Cardiac septum (tissue), 1 donor: ENCODE measurements around the gene PGAP2. TPM values are rescaled to one million over a fixed set of nuclear protein-coding genes. Genes with fewer than 3 reads are reported as not detected.
"Not testable (repeated sequence)": the region's sequence is repeated elsewhere in the genome, so short reads cannot be mapped to it uniquely, and the experiment has no call there.

Experiments used
- DNase-seq: peaks from one replicate; pipeline ENCODE4 v3.0.0-alpha.2; 2020; ENCODE audit warnings: low spot score
- intact Hi-C: fragments of 100-400 bp; cut with DNase I; formaldehyde crosslinking; loops from one replicate; pipeline ENCODE4 v1.14.0; 2022
- long read RNA-seq: library from polyadenylated mRNA; unstranded; transcript quantifications from one replicate; pipeline ENCODE4 v2.0.0, GENCODE V29; 2021
- total RNA-seq: library from RNA; stranded (reverse); fragmentation: NEBNext Ultra II Directional; extraction: Animal tissue kit (Norgen Biotek cat#: 25700); gene quantifications from one replicate; pipeline ENCODE4 v1.2.1, GENCODE V29; 2021
- donor health status: DM: no; HTN: no; CAD: no.

The PGAP2 gene
- total RNA-seq = 22.7 TPM
- long read RNA-seq, partial matches to known transcripts = 28 of 50 reads
- long read RNA-seq, other reads (novel, unspliced or antisense) = 15 of 50 reads

DNA sequence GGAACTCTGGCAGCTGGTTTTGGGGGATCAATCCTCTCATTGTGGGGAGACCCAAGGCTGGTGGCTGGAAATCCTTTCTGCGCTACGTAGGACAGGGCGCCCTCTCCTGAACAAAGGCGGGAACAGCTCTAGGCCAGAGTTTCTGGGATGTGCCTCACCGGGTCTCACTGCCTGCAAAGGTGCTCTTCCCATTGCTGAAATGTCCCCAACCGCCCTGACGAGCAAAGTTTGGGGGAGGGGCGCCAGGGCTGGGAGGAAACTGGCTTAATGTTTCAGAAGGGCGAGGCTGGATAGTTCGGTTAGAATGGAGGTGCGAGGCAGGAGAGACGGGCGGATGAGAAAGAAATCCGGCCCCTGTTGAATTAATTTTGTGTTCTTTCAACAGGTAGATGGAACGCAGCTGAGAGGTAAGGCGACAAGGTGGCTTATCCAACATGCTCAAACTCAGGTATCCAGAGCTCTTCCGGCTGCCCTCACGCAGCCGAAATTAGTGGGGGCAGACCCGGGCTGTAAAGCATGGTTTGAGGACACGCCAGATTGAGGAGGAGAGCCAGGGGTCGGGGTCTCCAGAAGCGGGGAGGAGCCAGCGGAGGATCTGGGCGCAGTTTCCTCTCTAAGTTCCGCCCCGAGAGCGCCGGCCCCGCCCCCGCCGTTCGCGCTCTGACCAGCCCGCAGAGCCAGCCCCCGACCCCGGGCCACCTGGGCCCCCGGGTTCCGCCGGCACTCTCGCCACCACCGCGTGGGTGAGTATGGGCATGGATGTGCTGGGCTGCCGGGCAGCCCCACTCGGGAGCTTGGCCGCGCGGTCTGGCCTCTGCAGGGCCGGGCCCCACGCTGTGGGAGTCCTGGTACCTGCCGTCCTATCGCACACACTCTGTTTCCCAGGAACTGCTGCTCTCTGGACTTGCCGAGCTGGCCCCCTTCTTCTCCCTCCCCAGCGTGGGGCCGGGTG, at the start of gene PGAP2:
Gene PGAP2 (plus strand): TSS at position 652 of the 952 bp plus-strand sequence. CDS start 2,700 bp downstream, outside the sequence.
- DNase-seq = peak; percentile 86
- intact Hi-C loops = no loop called here

- intact Hi-C loops = no loop called here
- no peak for DNase-seq
Observed at GRCh38 chr11:3764266-3764665, 44.1 kb upstream of the PGAP2 start.

- DNase-seq, intact Hi-C loops: not testable (repeated sequence)
Observed at GRCh38 chr11:3766836-3767235, 41.5 kb upstream of the PGAP2 start.

- no peak for DNase-seq
- intact Hi-C loops = no loop called here
Observed at GRCh38 chr11:3767536-3767935, 40.8 kb upstream of the PGAP2 start.

DNA sequence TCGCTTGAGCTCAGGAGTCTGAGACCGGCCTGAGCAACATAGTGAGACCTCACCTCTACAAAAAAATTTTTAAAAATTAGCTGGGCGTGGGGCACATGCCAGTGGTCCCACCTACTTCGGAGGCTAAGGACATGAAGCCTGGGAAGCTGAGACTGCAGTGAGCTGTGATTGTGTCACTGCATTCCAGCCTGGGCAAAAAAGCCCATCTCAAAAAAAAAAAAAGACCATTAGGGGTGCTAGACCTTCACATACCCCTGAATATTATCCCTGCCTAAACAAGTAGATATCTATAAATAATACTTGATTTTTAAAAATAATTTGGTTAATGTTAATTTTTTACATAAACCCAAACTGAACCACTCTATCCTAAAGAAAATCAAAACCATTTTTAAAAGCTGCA, 35.2 kb upstream of the PGAP2 start:
- intact Hi-C loops = no loop called here
- no peak for DNase-seq

- intact Hi-C loops = no loop called here
- DNase-seq = no peak
Observed at GRCh38 chr11:3775736-3776406, 32.5 kb upstream of the PGAP2 start.

- no peak for DNase-seq
- intact Hi-C loops = no loop called here
Observed at GRCh38 chr11:3781423-3781822, 26.9 kb upstream of the PGAP2 start.

- DNase-seq = no peak
- intact Hi-C loops = no loop called here
Observed at GRCh38 chr11:3782963-3783362, 25.4 kb upstream of the PGAP2 start.

- intact Hi-C loops = no loop called here
- no peak for DNase-seq
Observed at GRCh38 chr11:3783611-3784010, 24.7 kb upstream of the PGAP2 start.

DNA sequence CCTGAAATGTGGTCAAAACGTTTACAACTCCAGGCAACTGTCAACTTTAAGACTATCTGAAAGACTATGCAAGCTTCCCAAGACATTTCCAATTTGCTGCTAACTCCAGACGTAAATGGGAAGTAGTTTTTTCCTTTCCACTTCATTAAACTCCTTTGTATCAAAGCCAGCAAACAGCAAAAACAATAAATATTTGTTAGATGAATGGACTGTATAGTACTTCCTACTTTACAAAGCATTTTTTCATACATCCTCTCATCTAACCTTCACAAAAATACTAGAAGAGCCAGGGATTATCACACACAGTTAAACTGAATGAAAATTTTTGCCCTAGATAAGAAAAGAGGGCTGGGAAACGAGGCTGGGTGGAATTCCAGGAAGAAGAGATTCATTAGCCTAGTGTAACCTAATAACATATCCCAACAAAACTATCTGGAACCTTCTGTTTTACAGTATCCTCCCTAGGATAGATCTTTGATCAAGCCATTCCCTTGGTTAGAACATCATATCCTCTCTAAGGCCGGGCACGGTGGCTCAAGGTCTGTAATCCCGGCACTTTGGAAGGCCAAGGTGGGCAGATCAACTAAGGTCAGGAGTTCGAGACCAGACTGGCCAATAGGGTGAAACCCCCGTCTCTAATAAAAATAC, 21.5 kb upstream of the PGAP2 start:
- intact Hi-C loops = no loop called here
- DNase-seq = no peak

- intact Hi-C loops, DNase-seq: not testable (repeated sequence)
Observed at GRCh38 chr11:3794387-3794786, 14.0 kb upstream of the PGAP2 start.

- intact Hi-C loops = no loop called here
- DNase-seq = no peak
Observed at GRCh38 chr11:3795131-3796001, 13.0 kb upstream of the PGAP2 start.

DNA sequence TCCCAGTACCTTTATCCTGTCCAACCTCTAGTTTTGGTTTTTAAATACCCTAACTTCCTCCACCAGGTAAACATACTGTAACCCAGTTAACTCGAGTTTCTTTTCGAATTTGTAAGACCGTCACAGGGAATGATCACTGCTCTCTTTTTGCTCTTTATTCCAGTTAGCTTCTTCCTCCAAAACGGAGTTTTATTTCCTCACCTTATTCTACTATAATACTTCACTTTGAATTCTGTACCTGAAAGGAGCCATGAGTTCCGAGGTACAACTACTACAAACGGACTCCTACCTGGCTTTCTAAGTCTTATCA, 12.4 kb upstream of the PGAP2 start:
- intact Hi-C loops = no loop called here
- no peak for DNase-seq

DNA sequence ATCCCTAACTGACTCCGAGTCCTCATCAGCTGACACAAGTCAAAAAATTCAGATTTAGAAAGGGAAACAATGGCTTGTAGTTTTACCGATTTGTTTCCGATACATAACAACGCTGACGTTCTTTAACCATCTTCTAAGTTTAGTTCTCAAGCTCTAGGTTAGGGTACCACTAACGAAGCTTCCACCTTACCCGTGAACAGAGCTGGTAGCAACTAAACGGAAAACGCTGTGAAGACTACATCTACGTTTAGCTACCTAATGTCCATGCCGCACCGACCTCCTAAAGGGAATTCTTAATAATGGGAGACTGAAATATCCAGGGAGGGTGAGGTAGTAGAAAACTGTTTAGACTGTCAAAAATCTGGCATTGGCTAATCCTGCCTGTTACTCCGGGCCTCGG, 12.0 kb upstream of the PGAP2 start:
- intact Hi-C loops = no loop called here
- DNase-seq = no peak

DNA sequence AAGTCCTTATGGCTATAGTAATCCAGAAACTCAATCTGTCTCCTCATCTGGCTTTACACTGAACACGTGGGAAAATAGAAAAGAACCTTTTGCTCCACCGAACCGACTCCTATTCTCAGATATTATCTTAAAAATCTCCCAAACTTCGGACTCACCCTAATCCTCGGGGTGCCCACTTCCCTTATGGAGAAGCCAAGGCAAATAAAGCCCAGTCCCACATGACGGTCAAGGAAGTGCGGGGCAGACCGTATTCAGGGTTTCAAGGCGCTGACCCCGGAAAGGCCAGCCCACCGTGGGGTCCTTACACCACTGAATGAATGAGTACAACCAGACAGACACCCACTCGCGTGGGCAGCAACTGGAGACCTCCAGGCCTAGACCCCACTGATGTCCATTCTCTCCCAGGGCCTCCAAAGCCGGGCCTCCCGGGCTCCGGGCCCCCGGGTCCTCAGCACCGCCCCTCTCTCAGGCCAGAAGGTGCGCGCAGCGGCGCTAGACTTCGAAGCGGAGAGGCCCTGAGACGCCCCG, 11.5 kb upstream of the PGAP2 start:
- DNase-seq = no peak
- intact Hi-C loops = loop anchor here (1.0 kb wide), 1 partner anchor 44 kb away; no protein-coding TSS in a partner anchor

DNA sequence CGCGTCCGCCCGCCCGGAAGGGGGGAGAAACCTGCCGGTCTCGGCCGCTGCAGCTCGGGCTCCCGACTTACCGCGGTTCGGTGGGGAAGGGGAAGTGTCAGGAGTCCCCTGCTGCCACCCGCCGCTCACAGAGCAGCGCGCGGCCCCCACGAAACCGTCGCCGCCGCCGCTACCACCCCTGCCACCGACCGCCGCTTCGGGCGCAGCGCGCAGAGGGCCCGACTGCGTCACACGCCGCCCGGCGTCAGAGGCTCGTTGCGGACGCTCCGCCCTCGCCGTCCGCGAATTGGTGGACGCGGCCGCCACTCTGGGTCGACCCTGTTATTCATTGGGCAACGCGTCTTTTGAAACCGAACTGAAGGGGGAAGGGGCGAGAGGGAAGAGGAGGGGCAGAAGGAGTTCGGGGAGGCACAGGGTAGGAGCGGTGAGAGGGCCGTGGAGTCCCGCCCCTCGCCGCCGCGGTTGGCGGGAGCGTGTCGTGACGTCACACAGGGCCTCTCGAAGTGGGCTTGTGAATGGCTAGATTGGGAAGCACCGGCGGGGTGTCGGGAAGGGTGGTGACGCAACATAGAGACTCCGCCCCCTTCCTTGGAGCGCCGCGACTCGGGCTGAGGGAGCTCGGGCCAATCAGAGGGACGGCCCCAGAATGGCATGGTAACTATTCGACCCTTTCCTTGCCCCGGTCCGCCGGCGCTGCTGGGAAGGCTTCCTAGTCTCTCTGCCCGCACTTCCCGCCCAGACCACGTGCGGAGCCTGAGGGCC, 10.8 kb upstream of the PGAP2 start, which contains the start of gene NUP98:
Gene NUP98 (minus strand): TSS at position 226 of the 762 bp plus-strand sequence. CDS start 15,437 bp downstream, outside the sequence.
- intact Hi-C loops = loop anchor here (1.0 kb wide), 1 partner anchor 44 kb away; no protein-coding TSS in a partner anchor
- peak; percentile 100 for DNase-seq

GRCh38 chr11:3799143-3799542, 9.2 kb upstream of the PGAP2 start:
- no peak for DNase-seq
- intact Hi-C loops = no loop called here

GRCh38 chr11:3799873-3800272, 8.5 kb upstream of the PGAP2 start:
- intact Hi-C loops = no loop called here
- DNase-seq = no peak
